ENCODE data around the gene ADGRF5. TPM values are rescaled to one million over a fixed set of nuclear protein-coding genes. Genes with fewer than 3 reads are reported as not detected.
A peak's percentile ranks its signal among the peaks of the same experiment; 100 is the strongest.

Gene ADGRF5
- total and polyA plus RNA-seq, 12 donors: 27.1 to 92.1 (median 35.4) TPM

- Histone ChIP-seq H3K27me3 (no peaks in the 10 kb centered on the region), H3K4me1 (peaks cover 10 to 93% (median 68%) of the 10 kb centered on the region in 9 donors), H3K36me3 (peaks cover 0 to 48% (median 0%) of the 10 kb centered on the region in 9 donors), H3K9me3 (no peaks in the 10 kb centered on the region), H3K4me3 (no peak overlapping the region), H3K27ac (peak overlapping the region in 3 of 10 donors; percentile 40 to 83 (median 58))
- DNase-seq: no peak
- 24 to 28% methylated on average over 2 of the region's 2 CpGs for WGBS, 2 donors
- intact Hi-C loops (cut with DNase I): loop anchor here in 1 of 10 donors (10.0 kb wide), 1 partner anchor 87 kb away; no protein-coding TSS in a partner anchor
- peak in 1 of 8 donors; percentile 43 for ATAC-seq
- TF ChIP-seq CTCF (IDR thresholded peaks at IDR 0.05): no peak
Observed at GRCh38 chr6:46898006-46898405, 23.7 kb downstream of the ADGRF5 start.

- H3K27me3 ChIP-seq: no peaks in the 10 kb centered on the region
- intact Hi-C loops (cut with DNase I): loop anchor here in 1 of 10 donors (10.0 kb wide), 1 partner anchor 88 kb away; no protein-coding TSS in a partner anchor
- no peaks in the 10 kb centered on the region for H3K9me3 ChIP-seq
- peaks cover 0 to 49% (median 0%) of the 10 kb centered on the region in 9 donors for H3K36me3 ChIP-seq
- peak overlapping the region in 1 of 10 donors; percentile 83 for H3K27ac ChIP-seq
- peaks cover 7 to 91% (median 56%) of the 10 kb centered on the region in 9 donors for H3K4me1 ChIP-seq
- TF ChIP-seq CTCF (IDR thresholded peaks at IDR 0.05): no peak
- H3K4me3 ChIP-seq: no peak overlapping the region
- ATAC-seq: no peak
- no peak for DNase-seq
Observed at GRCh38 chr6:46896871-46897270, 24.9 kb downstream of the ADGRF5 start.

- 43 to 44% methylated on average over 7 of the region's 7 CpGs for WGBS, 2 donors
- H3K27me3 ChIP-seq: no peaks in the 10 kb centered on the region
- DNase-seq: no peak
- TF ChIP-seq CTCF (IDR thresholded peaks at IDR 0.05): no peak
- H3K4me1 ChIP-seq: peaks cover 7 to 89% (median 51%) of the 10 kb centered on the region in 9 donors
- intact Hi-C loops (cut with DNase I): loop anchor here in 1 of 10 donors (10.0 kb wide), 1 partner anchor 89 kb away; no protein-coding TSS in a partner anchor
- peak overlapping the region in 5 of 10 donors; percentile 3 to 66 (median 23) for H3K27ac ChIP-seq
- peaks cover 0 to 49% (median 0%) of the 10 kb centered on the region in 9 donors for H3K36me3 ChIP-seq
- no peaks in the 10 kb centered on the region for H3K9me3 ChIP-seq
- H3K4me3 ChIP-seq: no peak overlapping the region
- ATAC-seq: no peak
Observed at GRCh38 chr6:46895930-46896329, 25.8 kb downstream of the ADGRF5 start.

GRCh38 chr6:46894433-46894832, 27.3 kb downstream of the ADGRF5 start:
- no peak overlapping the region for H3K4me3 ChIP-seq
- ATAC-seq (no peak), DNase-seq (no peak)

More at GRCh38 chr6:46894433-46894832, 27.3 kb downstream of the ADGRF5 start:
- TF ChIP-seq CTCF (IDR thresholded peaks at IDR 0.05): no peak
- Histone ChIP-seq H3K4me1 (peaks cover 7 to 82% (median 42%) of the 10 kb centered on the region in 9 donors), H3K36me3 (peaks cover 0 to 44% (median 0%) of the 10 kb centered on the region in 9 donors), H3K9me3 (no peaks in the 10 kb centered on the region), H3K27ac (peak overlapping the region in 1 of 10 donors; percentile 53), H3K27me3 (no peaks in the 10 kb centered on the region)
- intact Hi-C loops (cut with DNase I): loop anchor here in 1 of 10 donors (10.0 kb wide), 1 partner anchor 90 kb away; no protein-coding TSS in a partner anchor
